ENCODE data around the gene DCAF4.

DCAF4 gene

GRCh38 chr14:72893636-72894322, 32.5 kb upstream of the DCAF4 start, which contains the start of gene DPF3:
DPF3 (minus strand) TSS chr14:72894101; CDS start chr14:72894088, 13 bp downstream.
- DNase-seq (ENCODE audit: low read depth) = peak; percentile 93
- peak within 1 kb of the TSS; percentile 88 for H3K4me3 ChIP-seq (ENCODE audit: low read depth, low read length)
- in situ Hi-C loops (cut with HindIII; ENCODE audit: low sequenced_read_pairs) = no loop called here
- no peak for TF ChIP-seq CTCF (IDR thresholded peaks at IDR 0.05; ENCODE audit: low read depth, low read length, missing control alignments)

DNA sequence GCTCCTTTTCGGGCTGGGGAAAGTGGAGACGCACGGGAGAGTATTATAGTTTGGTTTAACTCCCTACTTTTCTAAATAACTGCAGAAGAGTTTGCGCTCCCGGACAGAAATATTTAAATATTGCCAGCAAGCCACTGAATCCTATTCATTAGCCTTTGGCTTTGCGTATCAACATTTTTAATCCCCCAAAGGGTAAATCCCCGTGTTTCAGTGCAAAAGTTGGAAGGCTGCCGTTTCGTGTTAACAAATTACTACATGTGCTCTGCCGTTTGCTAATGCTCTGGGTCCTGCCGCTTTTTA, 32.0 kb upstream of the DCAF4 start:
- H3K4me3 ChIP-seq (ENCODE audit: low read depth, low read length) = peak overlapping the region; percentile 88
- TF ChIP-seq CTCF (IDR thresholded peaks at IDR 0.05; ENCODE audit: low read depth, low read length, missing control alignments) = no peak
- no peak for DNase-seq (ENCODE audit: low read depth)
- in situ Hi-C loops (cut with HindIII; ENCODE audit: low sequenced_read_pairs) = no loop called here

DNA sequence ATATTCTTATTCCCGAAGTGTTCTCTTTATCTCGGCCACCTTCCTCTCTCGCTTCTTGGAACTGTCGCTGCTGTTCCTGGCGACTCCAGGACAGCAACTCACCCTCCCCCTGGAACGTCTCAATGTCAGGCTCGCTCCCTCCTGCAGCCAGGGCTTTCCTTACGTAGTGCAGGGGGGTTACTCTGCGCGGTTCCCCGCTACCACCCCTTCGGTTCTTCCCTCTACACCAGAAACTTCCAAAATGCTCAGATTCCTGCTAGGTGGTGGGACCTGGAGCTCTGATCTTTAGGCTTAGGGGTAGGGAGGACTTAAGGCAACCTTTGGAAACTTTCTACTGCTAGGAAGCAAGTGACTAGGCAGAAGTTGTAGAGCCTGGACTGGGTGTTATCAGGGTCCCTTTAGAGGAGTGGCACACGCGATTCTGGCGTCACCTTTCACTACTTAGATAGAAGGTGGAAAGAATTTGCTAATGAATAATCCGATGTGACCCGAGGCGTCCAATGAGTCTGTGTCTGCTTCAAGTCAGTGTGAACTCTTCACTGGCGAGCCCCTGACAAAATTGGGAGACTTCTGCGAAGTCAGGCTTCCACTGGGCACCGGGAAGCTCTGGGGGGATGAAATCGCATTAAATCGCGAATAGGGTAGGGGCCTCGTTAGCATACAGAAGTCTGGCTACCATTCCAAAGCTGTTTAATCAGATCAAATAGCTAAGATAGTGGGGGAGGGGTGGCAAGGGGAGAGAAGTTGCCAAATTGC, 31.5 kb upstream of the DCAF4 start:
- peak overlapping the region; percentile 88 for H3K4me3 ChIP-seq (ENCODE audit: low read depth, low read length)
- no peak for DNase-seq (ENCODE audit: low read depth)
- in situ Hi-C loops (cut with HindIII; ENCODE audit: low sequenced_read_pairs) = no loop called here
- TF ChIP-seq CTCF (IDR thresholded peaks at IDR 0.05; ENCODE audit: low read depth, low read length, missing control alignments) = no peak

GRCh38 chr14:72898448-72898847, 27.8 kb upstream of the DCAF4 start:
- in situ Hi-C loops (cut with HindIII; ENCODE audit: low sequenced_read_pairs) = no loop called here
- DNase-seq (ENCODE audit: low read depth) = no peak
- no peak overlapping the region for H3K4me3 ChIP-seq (ENCODE audit: low read depth, low read length)
- TF ChIP-seq CTCF (IDR thresholded peaks at IDR 0.05; ENCODE audit: low read depth, low read length, missing control alignments) = no peak

- H3K4me3 ChIP-seq (ENCODE audit: low read depth, low read length) = no peak overlapping the region
- TF ChIP-seq CTCF (IDR thresholded peaks at IDR 0.05; ENCODE audit: low read depth, low read length, missing control alignments) = no peak
- DNase-seq (ENCODE audit: low read depth) = no peak
- in situ Hi-C loops (cut with HindIII; ENCODE audit: low sequenced_read_pairs) = no loop called here
These were observed 24.9 kb upstream of the DCAF4 start for GRCh38 chr14:72901361-72901760.

GRCh38 chr14:72902801-72903530, 23.3 kb upstream of the DCAF4 start:
- no peak for TF ChIP-seq CTCF (IDR thresholded peaks at IDR 0.05; ENCODE audit: low read depth, low read length, missing control alignments)
- in situ Hi-C loops (cut with HindIII; ENCODE audit: low sequenced_read_pairs) = no loop called here
- no peak for DNase-seq (ENCODE audit: low read depth)
- H3K4me3 ChIP-seq (ENCODE audit: low read depth, low read length) = no peak overlapping the region

Measured in astrocyte of the cerebellum (primary cell).